Neural cell (in vitro differentiated cells): Measurements from ENCODE around the gene AVPI1. TPM values are rescaled to one million over a fixed set of nuclear protein-coding genes. Genes with fewer than 3 reads are reported as not detected.

ENCODE experiments used
- H2AFZ ChIP-seq: fragments of 200-600, 300-800 bp; sonication (generic), shearing (Covaris generic); 2 replicates; pipeline ENCODE4 v1.6.0; 2014; ENCODE audit warnings: low read depth, mild to moderate bottlenecking, antibody characterized with exemption, low read length, moderate library complexity
- H3F3A ChIP-seq: fragments of 200-600 bp; shearing (Covaris generic); 2 replicates; pipeline ENCODE4 v1.6.1; 2016; ENCODE audit warnings: mild to moderate bottlenecking, moderate library complexity, mixed read lengths, antibody characterized with exemption, low read length; ENCODE audit not compliant: insufficient read depth, poor library complexity, severe bottlenecking
- H3K27ac ChIP-seq: fragments of 200-600, 300-800 bp; sonication (generic), shearing (Covaris generic); 2 replicates; pipeline ENCODE4 v1.5.1; 2014; ENCODE audit warnings: mild to moderate bottlenecking, low read length, moderate library complexity
- H3K27me3 ChIP-seq: fragments of 300-800, 200-600 bp; sonication (generic), shearing (Covaris generic); 2 replicates; pipeline ENCODE4 v1.6.0; 2014; ENCODE audit warnings: mild to moderate bottlenecking, low read depth, low read length, moderate library complexity; ENCODE audit not compliant: insufficient read depth
- H3K36me3 ChIP-seq: fragments of 300-800, 200-600 bp; sonication (generic), shearing (Covaris generic); 2 replicates; pipeline ENCODE4 v1.5.1; 2014; ENCODE audit warnings: mild to moderate bottlenecking, antibody characterized with exemption, low read length, moderate library complexity; ENCODE audit not compliant: insufficient read depth
- H3K4me2 ChIP-seq: fragments of 300-800, 200-600 bp; sonication (generic), shearing (Covaris generic); 2 replicates; pipeline ENCODE4 v1.6.0; 2014; ENCODE audit warnings: mild to moderate bottlenecking, low read length
- H3K4me3 ChIP-seq: fragments of 300-800, 200-600 bp; sonication (generic), shearing (Covaris generic); 2 replicates; pipeline ENCODE4 v1.5.1; 2014; ENCODE audit warnings: mild to moderate bottlenecking, low read length, moderate library complexity
- H3K79me2 ChIP-seq: fragments of 200-600 bp; shearing (Covaris generic); replicated peaks from 2 replicates; pipeline ENCODE4 v1.6.0; 2014; ENCODE audit warnings: mild to moderate bottlenecking, low read length, moderate library complexity; ENCODE audit not compliant: insufficient read depth
- H3K9ac ChIP-seq: fragments of 300-800, 200-600 bp; sonication (generic), shearing (Covaris generic); 2 replicates; pipeline ENCODE4 v1.6.1; 2016; ENCODE audit warnings: mild to moderate bottlenecking, low read length, mixed read lengths
- H3K9me2 ChIP-seq: fragments of 200-600 bp; shearing (Covaris generic); 2 replicates; pipeline ENCODE4 v1.6.1; 2016; ENCODE audit warnings: mild to moderate bottlenecking, low read length, mixed read lengths; ENCODE audit not compliant: insufficient read depth
- H3K9me3 ChIP-seq: fragments of 200-600, 300-800 bp; sonication (generic), shearing (Covaris generic); 2 replicates; pipeline ENCODE4 v1.6.1; 2016; ENCODE audit warnings: mild to moderate bottlenecking, mixed run types, low read length, moderate library complexity, mixed read lengths
- H4K20me1 ChIP-seq: fragments of 200-600 bp; shearing (Covaris generic); 2 replicates; pipeline ENCODE4 v1.6.1; 2016; ENCODE audit warnings: mild to moderate bottlenecking, mixed run types; ENCODE audit not compliant: insufficient read depth
- EP300 ChIP-seq: fragments of 450-650 bp; conservative IDR thresholded peaks from 2 replicates; pipeline ENCODE4 v1.6.1; 2014; ENCODE audit warnings: antibody characterized with exemption, mild to moderate bottlenecking, moderate library complexity; ENCODE audit not compliant: poor library complexity, severe bottlenecking
- EZH2 ChIP-seq: fragments of 200-600, 300-800 bp; shearing (Covaris generic), sonication (generic); IDR thresholded peaks from 2 replicates; pipeline ENCODE4 v1.6.1; 2014; ENCODE audit warnings: antibody characterized with exemption, low read length, borderline replicate concordance, mild to moderate bottlenecking; ENCODE audit not compliant: insufficient read depth, poor library complexity, severe bottlenecking
- MXI1 ChIP-seq: fragments of 450-650 bp; conservative IDR thresholded peaks from 2 replicates; pipeline ENCODE4 v1.6.1; 2014; ENCODE audit warnings: antibody characterized with exemption, mild to moderate bottlenecking; ENCODE audit not compliant: poor library complexity, severe bottlenecking
- POLR2AphosphoS5 ChIP-seq: IDR thresholded peaks from 2 replicates; pipeline ENCODE4 v1.6.1; 2012
- RAD21 ChIP-seq: fragments of 450-650 bp; conservative IDR thresholded peaks from 2 replicates; pipeline ENCODE4 v1.6.1; 2014; ENCODE audit warnings: antibody characterized with exemption, mild to moderate bottlenecking, moderate library complexity
- SMC3 ChIP-seq: fragments of 450-650 bp; conservative IDR thresholded peaks from 2 replicates; pipeline ENCODE4 v1.6.1; 2014; ENCODE audit warnings: antibody characterized with exemption, mild to moderate bottlenecking, moderate library complexity; ENCODE audit not compliant: poor library complexity
- TAF1 ChIP-seq: IDR thresholded peaks from 2 replicates; pipeline ENCODE4 v1.6.1; 2012; ENCODE audit warnings: low read depth
- polyA plus RNA-seq: library from polyadenylated mRNA; depleted of rRNA; stranded (reverse); fragments of >200 nt; gene quantifications from 2 replicates; pipeline ENCODE4 v1.2.3, GENCODE V29; 2014
- TF ChIP-seq, protein P1 (sequence below): fragments of 450-650 bp; IDR thresholded peaks from 2 replicates; pipeline ENCODE4 v1.5.1; 2014; ENCODE audit warnings: antibody characterized with exemption, mild to moderate bottlenecking, moderate library complexity; ENCODE audit not compliant: poor library complexity, severe bottlenecking
- TF ChIP-seq, protein P2 (sequence below): IDR thresholded peaks from 2 replicates; pipeline ENCODE4 v1.6.1; 2012; ENCODE audit warnings: borderline replicate concordance

Gene AVPI1
- polyA plus RNA-seq, 1 donor from 2014 or later, result 1.3 TPM

DNA sequence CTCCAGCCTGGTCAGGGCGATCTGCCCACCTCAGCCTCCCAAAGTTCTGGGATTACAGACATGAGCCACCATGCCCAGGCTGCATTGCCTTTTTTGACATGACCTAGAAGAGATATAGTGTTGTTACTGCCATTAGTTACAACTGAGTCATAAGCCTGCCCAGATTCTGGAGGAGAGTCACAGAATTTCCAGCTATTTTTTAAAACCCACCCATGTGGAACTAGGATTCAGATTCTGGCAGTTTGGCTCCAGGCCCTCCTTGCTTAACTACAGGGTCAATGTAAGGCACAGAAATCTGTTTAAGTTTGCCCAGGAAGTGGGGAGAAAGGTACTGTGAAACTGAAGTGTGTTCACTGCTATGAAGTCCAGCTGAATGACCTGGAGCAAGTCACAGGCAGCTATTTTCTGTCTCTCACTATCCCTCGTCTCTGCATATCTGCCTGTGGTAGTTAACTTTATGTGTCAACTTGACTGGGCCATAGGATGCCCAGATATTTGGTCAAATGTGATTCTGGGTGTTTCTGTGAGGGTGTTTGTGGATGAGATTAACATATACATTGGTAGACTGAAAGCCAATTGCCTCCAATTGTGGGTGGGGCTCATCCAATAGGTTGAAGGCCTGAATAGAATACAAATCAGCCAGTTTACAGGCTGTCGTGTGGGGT lies 18.1 kb upstream of the AVPI1 start:
- Histone ChIP-seq H3F3A (no peaks in the 10 kb centered on the region), H2AFZ (no peak overlapping the region), H3K36me3 (no peaks in the 10 kb centered on the region), H3K9ac (no peak overlapping the region), H4K20me1 (no peaks in the 10 kb centered on the region), H3K9me3 (no peaks in the 10 kb centered on the region), H3K27me3 (no peaks in the 10 kb centered on the region), H3K9me2 (no peaks in the 10 kb centered on the region), H3K27ac (no peak overlapping the region), H3K4me3 (no peak overlapping the region), H3K4me2 (no peak overlapping the region), H3K79me2 (no peaks in the 10 kb centered on the region)
- TF ChIP-seq EP300 (no peak), MXI1 (no peak), SMC3 (no peak), TAF1 (no peak), RAD21 (no peak), EZH2 (no peak), POLR2AphosphoS5 (no peak)
- TF ChIP-seq, protein P1, sequence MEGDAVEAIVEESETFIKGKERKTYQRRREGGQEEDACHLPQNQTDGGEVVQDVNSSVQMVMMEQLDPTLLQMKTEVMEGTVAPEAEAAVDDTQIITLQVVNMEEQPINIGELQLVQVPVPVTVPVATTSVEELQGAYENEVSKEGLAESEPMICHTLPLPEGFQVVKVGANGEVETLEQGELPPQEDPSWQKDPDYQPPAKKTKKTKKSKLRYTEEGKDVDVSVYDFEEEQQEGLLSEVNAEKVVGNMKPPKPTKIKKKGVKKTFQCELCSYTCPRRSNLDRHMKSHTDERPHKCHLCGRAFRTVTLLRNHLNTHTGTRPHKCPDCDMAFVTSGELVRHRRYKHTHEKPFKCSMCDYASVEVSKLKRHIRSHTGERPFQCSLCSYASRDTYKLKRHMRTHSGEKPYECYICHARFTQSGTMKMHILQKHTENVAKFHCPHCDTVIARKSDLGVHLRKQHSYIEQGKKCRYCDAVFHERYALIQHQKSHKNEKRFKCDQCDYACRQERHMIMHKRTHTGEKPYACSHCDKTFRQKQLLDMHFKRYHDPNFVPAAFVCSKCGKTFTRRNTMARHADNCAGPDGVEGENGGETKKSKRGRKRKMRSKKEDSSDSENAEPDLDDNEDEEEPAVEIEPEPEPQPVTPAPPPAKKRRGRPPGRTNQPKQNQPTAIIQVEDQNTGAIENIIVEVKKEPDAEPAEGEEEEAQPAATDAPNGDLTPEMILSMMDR, result no peak
- TF ChIP-seq, protein P2, sequence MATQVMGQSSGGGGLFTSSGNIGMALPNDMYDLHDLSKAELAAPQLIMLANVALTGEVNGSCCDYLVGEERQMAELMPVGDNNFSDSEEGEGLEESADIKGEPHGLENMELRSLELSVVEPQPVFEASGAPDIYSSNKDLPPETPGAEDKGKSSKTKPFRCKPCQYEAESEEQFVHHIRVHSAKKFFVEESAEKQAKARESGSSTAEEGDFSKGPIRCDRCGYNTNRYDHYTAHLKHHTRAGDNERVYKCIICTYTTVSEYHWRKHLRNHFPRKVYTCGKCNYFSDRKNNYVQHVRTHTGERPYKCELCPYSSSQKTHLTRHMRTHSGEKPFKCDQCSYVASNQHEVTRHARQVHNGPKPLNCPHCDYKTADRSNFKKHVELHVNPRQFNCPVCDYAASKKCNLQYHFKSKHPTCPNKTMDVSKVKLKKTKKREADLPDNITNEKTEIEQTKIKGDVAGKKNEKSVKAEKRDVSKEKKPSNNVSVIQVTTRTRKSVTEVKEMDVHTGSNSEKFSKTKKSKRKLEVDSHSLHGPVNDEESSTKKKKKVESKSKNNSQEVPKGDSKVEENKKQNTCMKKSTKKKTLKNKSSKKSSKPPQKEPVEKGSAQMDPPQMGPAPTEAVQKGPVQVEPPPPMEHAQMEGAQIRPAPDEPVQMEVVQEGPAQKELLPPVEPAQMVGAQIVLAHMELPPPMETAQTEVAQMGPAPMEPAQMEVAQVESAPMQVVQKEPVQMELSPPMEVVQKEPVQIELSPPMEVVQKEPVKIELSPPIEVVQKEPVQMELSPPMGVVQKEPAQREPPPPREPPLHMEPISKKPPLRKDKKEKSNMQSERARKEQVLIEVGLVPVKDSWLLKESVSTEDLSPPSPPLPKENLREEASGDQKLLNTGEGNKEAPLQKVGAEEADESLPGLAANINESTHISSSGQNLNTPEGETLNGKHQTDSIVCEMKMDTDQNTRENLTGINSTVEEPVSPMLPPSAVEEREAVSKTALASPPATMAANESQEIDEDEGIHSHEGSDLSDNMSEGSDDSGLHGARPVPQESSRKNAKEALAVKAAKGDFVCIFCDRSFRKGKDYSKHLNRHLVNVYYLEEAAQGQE, result no peak

DNA sequence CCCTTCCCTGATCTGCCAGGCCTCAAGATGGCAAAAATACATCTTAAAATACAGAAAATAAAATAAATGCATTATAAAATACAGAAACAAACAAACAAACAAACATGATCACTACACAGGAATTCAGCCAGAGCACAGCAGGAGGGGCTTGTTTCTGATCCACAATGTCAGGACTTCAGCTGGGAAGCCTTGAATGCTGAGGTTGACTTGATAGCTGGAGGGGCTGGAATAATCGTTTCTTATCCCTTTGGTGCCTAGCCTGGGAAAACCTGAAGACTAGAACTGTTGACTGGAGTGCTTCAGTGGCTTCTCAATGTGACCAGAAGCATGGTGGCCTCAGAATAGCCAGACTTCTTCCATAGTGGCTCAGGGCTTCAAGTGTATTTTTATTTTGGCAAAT lies 17.3 kb upstream of the AVPI1 start:
- TF ChIP-seq EZH2 (no peak), SMC3 (no peak), EP300 (no peak), POLR2AphosphoS5 (no peak), TAF1 (no peak), RAD21 (no peak), MXI1 (no peak)
- TF ChIP-seq, protein P1, result no peak
- TF ChIP-seq, protein P2, result no peak
- no peak overlapping the region for H3K4me3 ChIP-seq
- no peaks in the 10 kb centered on the region for H3K9me3 ChIP-seq
- H3K9me2 ChIP-seq, result no peaks in the 10 kb centered on the region
- no peak overlapping the region for H3K4me2 ChIP-seq
- H2AFZ ChIP-seq, result no peak overlapping the region
- no peaks in the 10 kb centered on the region for H3K27me3 ChIP-seq
- no peaks in the 10 kb centered on the region for H3K36me3 ChIP-seq
- H3K9ac ChIP-seq, result no peak overlapping the region
- no peaks in the 10 kb centered on the region for H4K20me1 ChIP-seq
- no peaks in the 10 kb centered on the region for H3K79me2 ChIP-seq
- no peak overlapping the region for H3K27ac ChIP-seq
- H3F3A ChIP-seq, result no peaks in the 10 kb centered on the region
